WERI-Rb-1 (cell line): ENCODE data around the gene ADCY5.

ENCODE experiments used
- DNase-seq: peaks from one replicate; pipeline ENCODE4 v3.0.0-alpha.2; 2020
- H3K27ac ChIP-seq: fragments of 250-450 bp; sonication (Bioruptor Pico); 2 replicates; pipeline ENCODE4 v1.5.1; 2020; ENCODE audit warnings: mild to moderate bottlenecking, moderate library complexity
- H3K27me3 ChIP-seq: fragments of 250-450 bp; sonication (Bioruptor Pico); 2 replicates; pipeline ENCODE4 v1.5.1; 2021; ENCODE audit warnings: mild to moderate bottlenecking, low read depth, moderate library complexity; ENCODE audit not compliant: insufficient read depth, severe bottlenecking
- H3K36me3 ChIP-seq: fragments of 250-450 bp; sonication (Bioruptor Pico); 2 replicates; pipeline ENCODE4 v1.5.1; 2020; ENCODE audit warnings: mild to moderate bottlenecking, moderate library complexity
- H3K4me3 ChIP-seq: 2 replicates; pipeline ENCODE4 v1.5.1; 2011; ENCODE audit warnings: low read depth, mild to moderate bottlenecking, control low read depth, low read length
- H3K9me3 ChIP-seq: fragments of 250-450 bp; sonication (Bioruptor Pico); 2 replicates; pipeline ENCODE4 v1.5.1; 2021; ENCODE audit warnings: mild to moderate bottlenecking, moderate library complexity; ENCODE audit not compliant: severe bottlenecking
- TF ChIP-seq, protein P1 (sequence below): IDR thresholded peaks from 2 replicates; pipeline ENCODE4 v1.5.1; 2011; ENCODE audit warnings: low read depth, mild to moderate bottlenecking, control low read depth, inconsistent platforms, low read length

ADCY5 gene

DNA sequence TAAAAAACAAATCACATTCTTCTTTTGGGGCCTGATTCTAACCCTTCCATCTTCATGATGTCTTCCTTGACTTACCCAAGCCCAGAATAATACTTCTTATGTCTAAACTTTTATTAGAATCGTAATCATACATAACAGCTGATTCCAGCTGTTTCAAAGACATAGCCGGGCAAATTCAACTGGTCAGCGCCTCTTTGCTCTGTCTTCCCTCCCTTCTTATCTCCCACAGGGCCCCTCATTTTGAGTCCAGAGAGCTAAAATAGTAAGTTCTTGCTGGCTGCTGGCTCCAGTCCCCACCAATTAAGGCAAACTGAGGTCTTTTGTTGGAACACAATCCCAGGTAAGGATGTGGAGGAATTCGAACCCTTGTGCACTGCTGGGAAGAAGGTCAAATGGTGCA lies 108.6 kb downstream of the ADCY5 start:
- H3K27ac ChIP-seq: no peak overlapping the region

DNA sequence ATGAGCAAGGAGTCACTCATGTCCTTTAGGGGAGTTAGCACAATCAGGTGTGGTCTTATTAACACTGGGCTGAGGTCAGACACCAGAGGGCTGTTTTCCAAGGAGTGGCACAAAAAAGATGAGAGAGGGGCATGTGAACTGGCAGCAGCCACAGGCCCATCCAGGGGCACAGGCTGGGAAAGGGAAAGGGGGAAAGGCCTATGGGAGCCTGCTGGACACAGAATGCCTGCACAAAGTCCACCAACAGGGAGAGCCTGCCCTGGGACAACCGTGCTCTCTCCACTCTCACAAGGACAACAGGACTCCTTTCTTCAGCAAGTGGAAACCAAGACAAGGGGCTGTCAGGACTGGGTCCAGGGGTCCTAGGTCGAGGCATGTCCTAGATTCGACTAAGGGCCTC lies 109.6 kb downstream of the ADCY5 start:
- Histone ChIP-seq H3K27me3 (no peaks in the 10 kb centered on the region), H3K27ac (no peak overlapping the region), H3K36me3 (no peaks in the 10 kb centered on the region), H3K9me3 (no peaks in the 10 kb centered on the region), H3K4me3 (no peak overlapping the region)
- no peak for DNase-seq
- TF ChIP-seq, protein P1, sequence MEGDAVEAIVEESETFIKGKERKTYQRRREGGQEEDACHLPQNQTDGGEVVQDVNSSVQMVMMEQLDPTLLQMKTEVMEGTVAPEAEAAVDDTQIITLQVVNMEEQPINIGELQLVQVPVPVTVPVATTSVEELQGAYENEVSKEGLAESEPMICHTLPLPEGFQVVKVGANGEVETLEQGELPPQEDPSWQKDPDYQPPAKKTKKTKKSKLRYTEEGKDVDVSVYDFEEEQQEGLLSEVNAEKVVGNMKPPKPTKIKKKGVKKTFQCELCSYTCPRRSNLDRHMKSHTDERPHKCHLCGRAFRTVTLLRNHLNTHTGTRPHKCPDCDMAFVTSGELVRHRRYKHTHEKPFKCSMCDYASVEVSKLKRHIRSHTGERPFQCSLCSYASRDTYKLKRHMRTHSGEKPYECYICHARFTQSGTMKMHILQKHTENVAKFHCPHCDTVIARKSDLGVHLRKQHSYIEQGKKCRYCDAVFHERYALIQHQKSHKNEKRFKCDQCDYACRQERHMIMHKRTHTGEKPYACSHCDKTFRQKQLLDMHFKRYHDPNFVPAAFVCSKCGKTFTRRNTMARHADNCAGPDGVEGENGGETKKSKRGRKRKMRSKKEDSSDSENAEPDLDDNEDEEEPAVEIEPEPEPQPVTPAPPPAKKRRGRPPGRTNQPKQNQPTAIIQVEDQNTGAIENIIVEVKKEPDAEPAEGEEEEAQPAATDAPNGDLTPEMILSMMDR: no peak

More for the DNA sequence above, 108.6 kb downstream of the ADCY5 start:
- no peak for DNase-seq
- H3K9me3 ChIP-seq: no peaks in the 10 kb centered on the region
- H3K27me3 ChIP-seq: no peaks in the 10 kb centered on the region
- no peak overlapping the region for H3K4me3 ChIP-seq
- TF ChIP-seq, protein P1: no peak
- no peaks in the 10 kb centered on the region for H3K36me3 ChIP-seq

DNA sequence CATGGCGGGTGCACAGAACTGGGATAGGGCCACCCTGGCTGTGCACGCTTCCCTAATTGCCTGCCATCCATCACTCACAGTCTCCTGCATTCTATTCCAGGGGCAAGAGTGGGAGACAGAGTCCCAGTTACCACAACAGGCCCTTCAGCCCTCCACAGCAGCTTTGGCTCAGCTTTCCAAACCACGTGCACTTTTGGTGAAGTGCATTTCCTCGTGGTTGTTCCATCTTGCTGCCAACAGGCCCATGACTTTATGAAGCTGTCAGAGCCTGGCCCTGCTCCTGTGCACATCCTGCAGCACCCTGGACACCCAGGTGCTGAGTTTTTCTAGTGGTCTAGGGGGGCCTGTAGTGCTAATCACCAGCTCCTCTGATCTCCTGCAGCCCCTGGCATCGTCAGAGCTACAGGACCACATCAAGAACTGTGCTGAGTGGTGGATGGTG lies 110.2 kb downstream of the ADCY5 start:
- H3K27ac ChIP-seq: no peak overlapping the region

DNA sequence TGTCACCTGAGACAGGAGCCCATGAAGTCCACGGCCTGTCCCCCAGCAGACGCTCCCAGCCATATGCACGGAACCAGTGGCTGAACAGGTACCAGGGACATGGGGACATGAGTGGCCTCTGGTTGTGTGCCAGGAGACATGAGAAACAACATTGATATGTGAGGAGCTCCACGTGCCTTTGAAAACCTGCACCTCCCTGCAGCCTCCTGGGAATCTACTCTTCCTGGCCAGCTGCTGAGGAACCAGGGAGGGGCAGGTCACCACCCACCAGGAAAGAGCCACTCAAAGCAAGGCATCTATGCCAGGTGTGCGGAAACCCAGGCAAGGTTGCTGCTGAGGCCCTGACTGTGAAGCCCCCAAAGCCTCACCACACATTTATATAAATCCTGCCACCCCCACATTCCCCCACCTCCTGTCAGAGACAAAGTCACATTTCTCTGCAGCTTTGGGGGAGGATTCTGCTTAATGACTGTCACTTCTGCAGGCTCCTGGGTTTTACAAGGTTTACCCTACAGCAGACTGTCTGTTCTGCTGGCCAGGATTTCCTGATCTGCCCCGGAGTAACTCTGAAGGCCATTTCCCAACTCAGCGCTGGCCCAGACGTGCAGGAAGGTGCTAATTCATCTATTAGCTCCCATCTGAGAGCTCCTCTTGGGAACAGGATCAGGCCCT lies 110.8 kb downstream of the ADCY5 start:
- no peaks in the 10 kb centered on the region for H3K36me3 ChIP-seq
- TF ChIP-seq, protein P1: no peak
- H3K27me3 ChIP-seq: no peaks in the 10 kb centered on the region
- DNase-seq: no peak
- no peak overlapping the region for H3K27ac ChIP-seq
- H3K4me3 ChIP-seq: no peak overlapping the region
- no peaks in the 10 kb centered on the region for H3K9me3 ChIP-seq

More for the DNA sequence above, 110.2 kb downstream of the ADCY5 start:
- H3K4me3 ChIP-seq: no peak overlapping the region
- TF ChIP-seq, protein P1: no peak
- no peaks in the 10 kb centered on the region for H3K9me3 ChIP-seq
- no peaks in the 10 kb centered on the region for H3K36me3 ChIP-seq
- no peak for DNase-seq
- no peaks in the 10 kb centered on the region for H3K27me3 ChIP-seq

DNA sequence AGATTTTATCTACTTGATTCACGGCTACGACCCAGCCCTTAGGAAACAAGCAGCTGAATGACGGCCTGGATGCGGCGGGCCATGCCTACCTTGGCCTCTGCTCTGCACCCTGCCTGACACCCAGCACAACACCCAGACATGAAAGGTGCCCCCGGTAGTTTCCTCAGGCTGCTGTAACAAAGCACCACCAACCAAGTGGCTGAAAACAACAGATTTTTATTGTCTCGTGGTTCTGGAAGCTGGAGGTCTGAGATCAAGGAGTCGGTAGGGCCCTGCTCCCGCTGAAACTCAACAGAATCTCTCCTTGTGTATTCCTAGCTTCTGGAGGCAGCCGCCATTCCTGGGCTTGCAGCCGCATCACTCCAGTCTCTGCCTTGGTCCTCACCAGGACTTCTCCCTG lies 111.7 kb downstream of the ADCY5 start:
- no peaks in the 10 kb centered on the region for H3K27me3 ChIP-seq
- no peak overlapping the region for H3K27ac ChIP-seq
- no peak for DNase-seq
- H3K9me3 ChIP-seq: no peaks in the 10 kb centered on the region
- TF ChIP-seq, protein P1: no peak
- no peaks in the 10 kb centered on the region for H3K36me3 ChIP-seq
- no peak overlapping the region for H3K4me3 ChIP-seq

DNA sequence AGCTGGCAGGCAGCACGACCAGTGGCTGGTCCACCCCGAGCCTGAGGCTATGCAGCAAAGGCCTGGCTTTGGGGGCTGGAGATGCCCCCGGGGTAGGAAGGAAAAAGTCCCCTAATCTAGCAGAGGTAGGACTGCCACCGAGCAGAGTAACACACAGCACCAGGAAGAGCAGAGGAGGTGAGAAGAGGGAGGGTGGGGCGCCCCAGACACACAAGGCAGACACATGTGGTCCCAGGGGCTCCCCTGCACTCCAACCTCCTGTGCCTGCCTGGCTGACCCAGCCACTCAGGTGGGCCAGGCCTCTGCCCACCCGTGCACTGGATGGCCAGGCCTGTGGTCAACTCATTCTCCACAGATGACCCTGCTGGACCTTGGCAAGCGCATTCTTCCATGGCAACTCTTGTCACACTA lies 112.4 kb downstream of the ADCY5 start:
- Histone ChIP-seq H3K36me3 (no peaks in the 10 kb centered on the region), H3K27me3 (no peaks in the 10 kb centered on the region), H3K27ac (no peak overlapping the region), H3K4me3 (no peak overlapping the region), H3K9me3 (no peaks in the 10 kb centered on the region)
- DNase-seq: no peak
- TF ChIP-seq, protein P1: no peak
